Right kidney (tissue), 1 donor: ENCODE results near the gene COL27A1.

Source experiments
- DNase-seq: peaks from one replicate; pipeline ENCODE4 v3.0.0-alpha.2; 2016

Gene COL27A1

GRCh38 chr9:114271556-114272510 lies 116.5 kb downstream of the COL27A1 start:
- DNase-seq = no peak

- no peak for DNase-seq
Measured at GRCh38 chr9:114272739-114273431, 117.5 kb downstream of the COL27A1 start.

GRCh38 chr9:114273461-114273881 lies 118.1 kb downstream of the COL27A1 start:
- DNase-seq = no peak

- no peak for DNase-seq
Measured at GRCh38 chr9:114274217-114274616, 118.9 kb downstream of the COL27A1 start.

GRCh38 chr9:114275246-114276004 lies 120.1 kb downstream of the COL27A1 start:
- no peak for DNase-seq

GRCh38 chr9:114276908-114277821 lies 121.8 kb downstream of the COL27A1 start:
- DNase-seq = no peak

- DNase-seq = no peak
Measured at GRCh38 chr9:114278356-114278755, 123.0 kb downstream of the COL27A1 start.

- DNase-seq = no peak
Measured at GRCh38 chr9:114278881-114279570, 123.7 kb downstream of the COL27A1 start.

GRCh38 chr9:114279693-114280092 lies 124.4 kb downstream of the COL27A1 start:
- no peak for DNase-seq

GRCh38 chr9:114280636-114281472 lies 125.5 kb downstream of the COL27A1 start:
- no peak for DNase-seq

- no peak for DNase-seq
Measured at GRCh38 chr9:114281473-114282103, 126.3 kb downstream of the COL27A1 start.

GRCh38 chr9:114282104-114282485 lies 126.8 kb downstream of the COL27A1 start:
- no peak for DNase-seq

- no peak for DNase-seq
Measured at GRCh38 chr9:114282507-114282906, 127.2 kb downstream of the COL27A1 start.

GRCh38 chr9:114282926-114283325 lies 127.6 kb downstream of the COL27A1 start:
- no peak for DNase-seq

GRCh38 chr9:114283551-114284111 lies 128.3 kb downstream of the COL27A1 start:
- DNase-seq = no peak

GRCh38 chr9:114284316-114285060 lies 129.2 kb downstream of the COL27A1 start:
- no peak for DNase-seq

GRCh38 chr9:114285166-114285867 lies 130.0 kb downstream of the COL27A1 start:
- peak; percentile 57 for DNase-seq
